HG03139 (cell line): Measurements from ENCODE around the gene ANAPC15.
"Not testable (repeated sequence)": the region's sequence is repeated elsewhere in the genome, so short reads cannot be mapped to it uniquely, and the experiment has no call there.

Source experiments
- ATAC-seq: cut with Tn5 transposase; IDR thresholded peaks from one replicate; pipeline ENCODE4 v1.9.1; 2021; ENCODE audit not compliant: unreplicated experiment

ANAPC15 gene

GRCh38 chr11:72112143-72112977 is at the start of gene ANAPC15:
TSS of gene ANAPC15 (minus strand) at chr11:72112695. CDS start at chr11:72111276, 1,419 bp downstream.
- peak; percentile 86 for ATAC-seq

GRCh38 chr11:72160319-72160718 is 47.8 kb upstream of the ANAPC15 start:
- ATAC-seq: no peak

- no peak for ATAC-seq
Measured at GRCh38 chr11:72157131-72157530, 44.6 kb upstream of the ANAPC15 start.

- no peak for ATAC-seq
Measured at GRCh38 chr11:72155751-72156150, 43.3 kb upstream of the ANAPC15 start.

- no peak for ATAC-seq
Measured at GRCh38 chr11:72154816-72155215, 42.3 kb upstream of the ANAPC15 start.

GRCh38 chr11:72153874-72154273 is 41.4 kb upstream of the ANAPC15 start:
- ATAC-seq: not testable (repeated sequence)

GRCh38 chr11:72150882-72151281 is 38.4 kb upstream of the ANAPC15 start:
- ATAC-seq: no peak

GRCh38 chr11:72146625-72147024 is 34.1 kb upstream of the ANAPC15 start:
- ATAC-seq: no peak

GRCh38 chr11:72144807-72145565 is 32.5 kb upstream of the ANAPC15 start:
- ATAC-seq: no peak

GRCh38 chr11:72142543-72142942 is 30.0 kb upstream of the ANAPC15 start:
- ATAC-seq: not testable (repeated sequence)

GRCh38 chr11:72142086-72142485 is 29.6 kb upstream of the ANAPC15 start:
- not testable (repeated sequence) for ATAC-seq

- no peak for ATAC-seq
Measured at GRCh38 chr11:72141066-72141465, 28.6 kb upstream of the ANAPC15 start.

GRCh38 chr11:72140661-72141060 is 28.2 kb upstream of the ANAPC15 start:
- no peak for ATAC-seq

GRCh38 chr11:72139500-72139899 is 27.0 kb upstream of the ANAPC15 start:
- no peak for ATAC-seq

GRCh38 chr11:72138821-72139390 is 26.4 kb upstream of the ANAPC15 start:
- no peak for ATAC-seq

- no peak for ATAC-seq
Measured at GRCh38 chr11:72136684-72137262, 24.3 kb upstream of the ANAPC15 start.

GRCh38 chr11:72135891-72136683 is 23.6 kb upstream of the ANAPC15 start:
- no peak for ATAC-seq

GRCh38 chr11:72135473-72135872 is 23.0 kb upstream of the ANAPC15 start, which contains the start of gene FOLR3:
TSS of gene FOLR3 (plus strand) at chr11:72135725. CDS start at chr11:72135953, 228 bp downstream.
- not testable (repeated sequence) for ATAC-seq

- ATAC-seq: no peak
Measured at GRCh38 chr11:72132646-72133045, 20.2 kb upstream of the ANAPC15 start.

GRCh38 chr11:72129381-72129780 is 16.9 kb upstream of the ANAPC15 start:
- no peak for ATAC-seq
